ENCODE data around the gene TLK1.

- TF ChIP-seq CTCF (IDR thresholded peaks at IDR 0.05; ENCODE audit: low read depth, low read length, missing input control) (no peak), GABPA (IDR thresholded peaks at IDR 0.05 in 1 of 2, conservative IDR thresholded peaks at IDR 0.05 in 1 of 2) (no peak), MAX (IDR thresholded peaks at IDR 0.05) (no peak), RAD21 (IDR thresholded peaks at IDR 0.05) (no peak), EGR1 (IDR thresholded peaks at IDR 0.05; ENCODE audit: low read depth in 2 of 2) (no peak), YY1 (IDR thresholded peaks at IDR 0.05) (no peak), REST (IDR thresholded peaks at IDR 0.05) (no peak)
Observed at GRCh38 chr2:171142398-171142797, 18.3 kb downstream of the TLK1 start.
